ENCODE measurements around the gene SH3RF3.
A peak's percentile ranks its signal among the peaks of the same experiment; 100 is the strongest.

Gene SH3RF3

DNA sequence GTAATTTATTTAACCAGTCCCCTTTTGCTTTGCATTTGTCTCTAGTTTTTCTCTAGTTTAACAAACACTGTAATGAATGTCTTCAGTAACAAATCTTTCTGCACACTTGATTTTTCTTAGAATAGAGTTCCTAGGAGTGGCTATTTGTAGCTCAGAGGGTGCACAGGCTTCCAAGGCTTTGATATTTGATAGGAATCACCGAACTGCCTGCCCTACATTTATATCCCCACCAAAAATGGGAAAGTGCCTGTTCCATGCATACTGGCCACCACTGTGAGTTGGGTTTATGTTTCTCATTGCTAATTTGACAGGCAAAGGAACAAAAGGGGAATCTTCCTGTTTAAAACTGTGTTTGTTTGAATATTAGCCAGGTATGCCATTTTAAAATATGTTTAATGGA, 238.7 kb downstream of the SH3RF3 start:
- no peak for DNase-seq

DNA sequence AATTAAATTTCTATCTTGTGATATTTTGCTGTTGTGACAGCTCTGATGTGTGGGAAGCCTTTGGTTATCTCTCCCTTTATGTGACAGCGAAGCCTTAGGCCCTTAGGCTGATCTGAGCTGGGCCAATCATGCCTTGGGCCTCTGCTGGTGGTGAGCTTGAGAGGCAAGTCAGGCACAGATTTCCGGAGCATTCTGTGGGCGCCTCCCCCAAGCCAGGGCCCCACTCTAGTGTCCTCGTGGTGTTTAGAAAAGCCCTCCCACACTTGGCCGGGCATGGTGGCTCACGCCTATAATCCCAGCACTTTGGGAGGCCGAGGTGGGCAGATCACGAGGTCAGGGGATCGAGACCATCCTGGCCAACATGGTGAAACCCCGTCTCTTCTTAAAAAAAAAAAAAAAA, 239.8 kb downstream of the SH3RF3 start:
- no peak for DNase-seq

DNA sequence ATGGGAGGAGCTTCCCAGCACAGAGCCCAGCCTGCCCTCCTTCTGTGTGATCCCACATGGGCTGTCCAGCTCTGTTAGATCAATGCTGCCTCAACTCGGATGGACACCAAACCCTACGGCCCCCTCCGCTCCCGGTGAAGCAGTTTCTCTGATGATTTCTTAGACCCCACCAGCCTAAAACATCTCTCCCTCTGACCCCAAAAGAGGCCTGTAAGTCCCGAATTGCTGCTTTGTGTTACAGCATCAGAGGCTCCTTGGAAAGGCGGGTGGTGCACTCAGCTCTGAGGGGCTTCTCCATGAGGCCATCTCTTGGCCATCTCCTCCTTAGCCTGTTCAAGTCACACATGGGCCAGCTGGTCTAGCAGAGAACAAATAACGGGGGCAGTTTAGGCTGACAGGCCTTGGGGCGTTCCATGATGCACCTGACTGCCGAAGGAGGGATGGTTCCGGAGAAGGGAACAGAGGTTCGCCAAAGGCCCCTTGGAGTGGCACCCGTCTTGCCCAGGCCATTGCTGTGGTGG, 240.7 kb downstream of the SH3RF3 start:
- DNase-seq, result no peak

DNA sequence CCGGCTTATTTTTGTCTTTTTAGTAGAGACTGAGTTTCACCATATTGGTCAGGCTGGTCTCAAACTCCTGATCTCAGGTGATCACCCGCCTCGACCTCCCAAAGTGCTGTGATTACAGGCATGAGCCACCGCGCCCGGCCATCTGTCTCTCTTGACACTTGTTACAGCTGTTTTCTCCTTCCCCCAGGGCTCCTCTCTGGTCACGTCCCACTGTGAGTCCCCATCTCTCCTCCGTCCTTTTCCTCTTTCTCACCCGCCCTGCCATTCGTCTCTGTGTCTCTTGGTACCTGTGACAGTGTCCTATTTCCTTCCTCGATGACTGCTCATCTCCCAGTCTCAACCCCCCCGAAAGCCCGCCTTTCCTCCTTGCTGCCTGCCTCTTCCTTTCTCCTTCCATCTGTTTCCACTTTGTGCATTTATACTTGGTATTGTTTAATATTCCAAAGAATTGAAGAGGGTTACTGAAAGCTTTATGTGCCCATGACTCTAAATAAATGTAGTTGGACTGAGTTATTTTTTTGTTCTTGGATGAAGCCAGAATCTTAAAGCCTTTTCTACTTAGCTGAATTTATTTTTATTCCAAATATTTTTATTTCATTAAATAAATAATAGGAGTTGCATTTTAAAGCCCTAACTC, 241.5 kb downstream of the SH3RF3 start:
- DNase-seq, result no peak

DNA sequence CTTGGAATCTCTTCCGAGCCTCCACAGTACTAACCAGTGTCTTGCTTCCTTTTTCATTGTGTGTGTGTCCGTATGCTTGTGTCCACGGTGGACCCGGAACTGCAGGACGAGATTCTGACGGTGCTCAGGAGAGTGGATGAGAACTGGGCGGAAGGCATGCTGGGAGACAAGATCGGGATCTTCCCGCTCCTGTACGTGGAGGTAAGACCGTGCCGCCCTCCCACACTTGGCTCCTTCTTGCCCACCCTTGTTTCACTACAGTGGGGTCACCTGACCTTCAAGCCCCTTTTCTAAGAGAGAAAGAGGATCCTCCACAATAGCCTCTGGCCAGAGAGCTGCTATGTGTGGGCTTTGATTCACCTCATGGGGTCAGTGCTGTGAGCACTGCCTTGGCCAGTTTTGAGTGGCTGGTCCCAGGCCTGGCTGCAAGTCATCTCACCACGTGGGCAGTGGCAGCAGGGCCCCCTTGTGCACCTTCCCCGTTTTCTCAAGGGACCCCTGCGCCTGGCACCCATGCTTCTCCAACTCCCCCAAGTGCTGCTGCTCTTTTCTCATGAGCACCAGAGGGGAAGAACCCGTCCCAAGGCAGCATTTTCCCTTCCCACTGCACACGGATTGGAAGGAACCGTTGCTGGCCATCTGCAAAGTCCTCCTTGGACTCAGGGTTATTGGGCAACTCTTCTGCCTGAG, 242.6 kb downstream of the SH3RF3 start:
- DNase-seq, result no peak

DNA sequence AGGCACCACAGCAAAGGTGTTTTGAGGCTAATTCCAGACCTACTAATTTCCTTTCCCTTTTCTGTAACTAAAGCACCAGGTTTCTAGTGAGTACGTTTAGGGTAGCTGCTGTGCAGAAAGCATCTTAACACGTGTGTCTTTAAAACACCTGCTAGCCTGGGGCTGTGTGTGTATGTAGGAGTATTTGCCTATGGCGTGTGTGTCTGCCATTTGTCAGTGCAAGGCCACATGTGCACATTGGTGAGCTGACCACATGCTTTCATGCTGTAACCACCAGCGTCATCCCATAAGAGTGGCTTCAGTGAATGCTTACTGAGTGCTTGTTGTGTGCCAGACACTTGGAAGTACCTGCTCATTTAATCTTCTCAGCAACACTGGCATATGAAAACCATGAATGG, 243.2 kb downstream of the SH3RF3 start:
- DNase-seq, result no peak

DNA sequence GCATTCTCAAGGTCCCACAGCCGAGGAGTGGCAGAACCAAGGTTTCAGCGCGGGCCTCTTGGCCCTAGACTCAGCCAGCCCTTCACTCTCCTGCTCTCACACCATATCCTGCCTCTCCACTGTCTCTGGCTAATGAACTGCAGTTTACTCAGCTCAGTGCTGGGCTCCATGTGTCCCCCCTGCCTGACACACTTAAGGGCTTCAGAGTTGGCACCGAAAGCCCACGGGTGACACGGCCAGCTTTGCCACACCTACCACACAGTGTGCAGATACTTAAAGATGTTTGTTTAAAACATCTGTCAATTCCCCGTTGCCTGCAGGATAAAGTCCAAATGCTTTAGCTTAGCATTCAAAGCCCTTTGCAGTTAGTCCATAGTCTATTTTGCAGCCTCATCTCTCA, 243.6 kb downstream of the SH3RF3 start:
- DNase-seq, result no peak

DNA sequence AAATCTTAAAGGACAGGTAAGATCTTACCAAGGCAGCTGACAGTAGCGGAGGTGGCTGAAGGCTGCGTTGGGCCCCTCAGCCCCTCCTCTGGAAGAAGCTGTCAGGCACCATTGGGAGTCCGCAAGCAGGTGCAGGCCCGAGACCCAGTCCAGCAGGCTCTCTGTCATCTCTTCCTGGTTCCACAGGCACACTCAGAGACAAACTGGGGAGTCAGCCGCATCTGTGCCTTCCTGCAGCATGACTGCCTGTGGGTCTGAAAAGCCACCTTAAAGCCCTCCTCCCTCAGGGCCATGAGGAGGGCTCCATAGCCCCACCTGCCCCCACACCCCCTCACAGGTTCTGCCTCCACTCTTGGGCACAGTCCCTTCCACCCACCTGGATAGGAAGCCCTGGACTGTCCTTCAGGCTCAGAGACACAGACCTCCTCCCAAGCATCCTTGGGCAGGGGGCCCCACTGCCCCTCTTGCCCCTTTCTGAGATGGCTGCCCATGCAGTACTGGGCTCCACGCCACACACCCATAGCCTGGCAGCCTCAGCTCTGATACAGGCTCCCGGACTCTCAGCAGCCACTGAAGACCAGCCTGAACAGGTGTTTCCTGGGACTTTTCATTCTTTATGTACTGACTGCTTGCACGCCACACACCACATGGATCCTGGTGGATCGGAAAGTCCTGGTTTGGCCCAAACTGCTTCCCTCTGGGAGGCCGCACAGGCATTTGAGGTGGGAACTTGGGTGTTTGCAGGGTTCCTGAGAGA, 245.0 kb downstream of the SH3RF3 start:
- no peak for DNase-seq

DNA sequence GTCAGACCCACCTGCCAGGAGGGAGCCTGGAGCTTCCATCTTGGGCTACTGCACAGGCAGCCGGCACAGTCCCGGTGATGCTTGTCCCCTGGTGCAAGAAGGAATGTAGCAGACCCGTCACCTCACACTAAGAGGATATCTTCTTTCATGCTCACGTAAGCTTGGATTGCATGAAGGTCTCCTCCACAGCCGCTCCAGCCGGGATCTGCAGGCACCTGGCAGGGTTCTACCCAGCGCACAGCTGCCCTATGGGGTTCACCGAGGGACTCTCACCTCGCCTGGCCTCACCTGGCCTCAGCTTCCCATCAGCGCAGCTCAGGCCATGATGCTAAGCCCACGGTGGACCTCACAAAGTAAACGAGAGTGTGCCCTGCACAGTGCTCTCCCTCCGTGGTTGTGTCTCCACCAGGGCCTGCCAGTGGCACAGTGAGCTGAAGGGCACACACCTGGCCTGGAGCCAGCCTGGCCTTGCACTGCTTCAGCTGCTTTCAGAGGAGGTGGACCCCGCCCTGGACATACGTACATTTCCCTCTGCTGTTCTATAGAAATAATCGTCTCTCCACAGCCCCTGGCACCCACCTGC, 245.6 kb downstream of the SH3RF3 start:
- DNase-seq, result no peak

DNA sequence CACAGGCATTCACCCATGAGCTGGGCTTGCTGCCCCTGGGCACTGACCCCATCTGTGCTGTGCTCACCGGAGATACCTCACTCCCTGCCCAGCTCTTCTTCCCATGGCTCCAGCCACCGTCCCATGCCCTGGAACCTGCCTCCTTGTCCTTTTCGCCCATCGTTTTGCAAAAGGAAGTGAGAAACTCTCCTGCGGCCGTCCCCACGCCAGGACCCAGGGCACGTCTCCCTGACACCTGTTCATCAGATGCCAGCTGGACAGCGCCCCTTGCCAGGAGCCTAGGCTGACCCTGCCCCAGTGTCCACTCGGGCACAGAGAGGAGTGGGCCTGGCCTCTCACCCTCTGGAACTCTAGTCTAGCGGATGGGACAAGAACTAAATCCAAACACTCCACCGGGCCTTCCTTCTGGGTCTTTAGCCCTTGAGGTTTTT, 246.1 kb downstream of the SH3RF3 start:
- DNase-seq, result no peak

DNA sequence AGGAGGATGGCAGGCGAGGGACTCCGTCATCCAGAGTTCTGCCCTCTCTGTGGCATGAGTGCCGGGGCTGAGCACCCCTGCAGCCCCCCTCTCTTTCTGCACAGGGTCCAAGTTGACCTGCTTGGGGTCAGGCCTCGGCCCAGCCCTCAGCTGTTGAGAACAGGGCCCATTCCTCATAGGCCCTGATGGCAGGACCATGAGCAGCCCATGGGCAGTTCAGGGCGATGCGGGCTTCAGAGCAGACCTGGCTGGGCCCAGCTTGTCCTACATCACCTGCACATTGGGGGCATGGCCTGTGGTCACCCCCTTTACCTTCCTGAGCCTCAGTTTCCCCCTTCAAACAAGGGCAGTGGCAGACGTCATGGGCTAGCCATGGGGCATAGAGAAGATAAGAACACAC, 246.7 kb downstream of the SH3RF3 start:
- DNase-seq, result no peak

DNA sequence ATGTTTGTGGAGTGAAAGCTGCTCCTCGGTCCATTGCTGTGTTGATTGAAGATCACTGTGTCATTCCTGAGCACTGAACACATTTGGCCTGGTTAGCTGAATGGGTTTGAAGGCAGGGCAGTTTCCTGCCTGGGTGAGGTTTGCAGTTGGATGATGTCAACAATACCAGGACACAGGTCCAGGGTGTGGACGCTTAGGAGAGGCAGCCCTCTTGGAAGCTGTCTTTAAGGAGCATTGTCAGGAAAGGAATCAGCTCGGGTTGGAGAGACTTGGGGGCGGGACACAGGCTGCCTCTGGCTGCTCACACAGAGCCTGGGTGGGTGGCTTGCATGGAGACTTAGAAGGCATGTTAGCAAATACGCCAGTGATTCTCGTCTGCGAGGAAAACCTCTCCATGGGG, 247.1 kb downstream of the SH3RF3 start:
- no peak for DNase-seq

DNA sequence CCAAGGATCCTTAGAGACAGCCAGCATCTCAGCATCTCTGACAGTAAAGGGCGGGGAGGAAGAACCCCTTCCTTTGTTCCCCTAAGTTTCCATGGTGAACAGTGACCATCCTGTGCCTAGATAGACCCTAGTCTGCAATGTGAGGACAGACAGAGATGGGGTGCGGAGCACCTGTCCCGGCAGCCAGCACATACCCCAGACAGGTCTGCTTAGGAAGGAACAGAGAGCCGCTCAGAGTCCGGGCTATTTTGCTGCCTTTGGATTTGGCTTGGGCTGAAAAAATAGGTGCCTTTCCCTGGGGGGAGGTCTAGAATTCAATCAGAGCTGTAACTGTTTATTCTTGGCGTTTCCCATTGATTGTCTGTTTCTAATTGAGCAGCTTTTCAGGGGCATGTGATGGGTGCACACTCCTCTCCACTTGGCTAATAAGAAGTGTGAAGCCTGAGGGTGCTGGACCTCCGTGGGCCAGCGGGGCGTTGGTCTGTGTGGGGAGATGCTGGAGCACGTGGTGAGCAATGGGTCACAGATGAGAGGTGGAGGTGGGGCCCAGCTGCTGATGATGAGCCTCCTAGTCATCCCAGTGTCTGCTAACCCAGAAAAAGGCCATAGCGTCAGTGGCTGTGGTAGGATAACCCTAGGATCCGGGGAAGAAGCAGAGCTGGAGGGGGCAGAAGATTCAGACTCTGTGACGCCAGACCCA, 247.9 kb downstream of the SH3RF3 start:
- DNase-seq, result no peak

DNA sequence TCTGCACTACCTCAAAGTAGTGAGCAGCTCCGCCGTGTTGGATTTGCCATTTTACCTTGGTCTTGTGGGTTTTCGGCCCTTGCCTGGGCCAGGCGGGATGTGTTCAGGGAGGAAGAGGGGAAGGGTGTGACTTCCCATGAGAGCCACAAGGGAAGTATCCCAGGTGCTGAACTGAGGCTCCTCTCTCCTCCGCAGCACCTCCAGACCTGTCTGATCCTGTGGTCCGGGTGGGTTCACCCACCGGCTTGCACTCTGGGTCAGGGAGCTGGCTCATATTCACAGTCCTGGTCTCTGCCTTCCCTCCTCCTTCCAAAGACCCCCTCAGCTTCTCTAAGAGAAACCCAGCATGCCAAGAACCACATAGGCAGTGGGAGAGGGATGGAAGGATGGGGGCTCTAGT, 249.0 kb downstream of the SH3RF3 start:
- no peak for DNase-seq

DNA sequence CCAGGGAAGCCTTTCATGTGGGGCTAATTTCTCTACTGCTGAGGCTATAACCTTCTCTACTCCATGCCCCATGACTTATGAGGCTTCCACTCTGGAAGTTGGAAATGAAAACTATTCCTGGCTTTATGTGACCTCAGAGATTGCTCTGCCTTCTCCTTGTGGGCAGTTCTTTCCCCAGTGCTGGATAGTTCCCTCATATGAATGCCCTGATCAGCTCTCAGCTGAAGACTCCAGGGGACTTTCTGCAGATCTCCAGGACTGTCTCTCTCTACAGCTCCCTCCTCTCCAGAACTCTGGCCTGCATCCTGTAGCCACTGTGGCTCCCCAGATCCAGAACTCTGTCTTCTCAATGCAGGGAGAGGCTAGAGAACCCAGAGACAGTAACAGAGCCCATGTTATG, 249.7 kb downstream of the SH3RF3 start:
- no peak for DNase-seq

DNA sequence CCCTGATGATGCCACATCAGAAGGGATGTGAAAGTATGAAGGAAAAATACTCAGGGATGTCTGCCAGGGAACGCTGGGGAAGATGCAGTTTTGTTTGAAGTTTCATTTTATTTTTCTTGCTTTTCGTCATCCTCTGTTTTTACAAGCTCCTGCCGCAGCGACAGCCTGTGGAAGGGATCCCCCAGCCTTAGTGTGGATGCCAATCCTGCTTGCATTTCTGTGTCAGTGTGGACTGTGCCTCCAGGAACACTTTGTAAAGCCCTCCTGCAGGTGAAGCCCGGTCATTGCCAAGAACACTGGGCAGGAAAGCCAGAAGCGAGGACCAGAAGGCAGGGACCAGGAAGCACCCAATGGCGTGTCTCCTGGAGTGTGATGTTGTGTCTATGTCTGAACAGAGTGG, 250.5 kb downstream of the SH3RF3 start:
- no peak for DNase-seq

DNA sequence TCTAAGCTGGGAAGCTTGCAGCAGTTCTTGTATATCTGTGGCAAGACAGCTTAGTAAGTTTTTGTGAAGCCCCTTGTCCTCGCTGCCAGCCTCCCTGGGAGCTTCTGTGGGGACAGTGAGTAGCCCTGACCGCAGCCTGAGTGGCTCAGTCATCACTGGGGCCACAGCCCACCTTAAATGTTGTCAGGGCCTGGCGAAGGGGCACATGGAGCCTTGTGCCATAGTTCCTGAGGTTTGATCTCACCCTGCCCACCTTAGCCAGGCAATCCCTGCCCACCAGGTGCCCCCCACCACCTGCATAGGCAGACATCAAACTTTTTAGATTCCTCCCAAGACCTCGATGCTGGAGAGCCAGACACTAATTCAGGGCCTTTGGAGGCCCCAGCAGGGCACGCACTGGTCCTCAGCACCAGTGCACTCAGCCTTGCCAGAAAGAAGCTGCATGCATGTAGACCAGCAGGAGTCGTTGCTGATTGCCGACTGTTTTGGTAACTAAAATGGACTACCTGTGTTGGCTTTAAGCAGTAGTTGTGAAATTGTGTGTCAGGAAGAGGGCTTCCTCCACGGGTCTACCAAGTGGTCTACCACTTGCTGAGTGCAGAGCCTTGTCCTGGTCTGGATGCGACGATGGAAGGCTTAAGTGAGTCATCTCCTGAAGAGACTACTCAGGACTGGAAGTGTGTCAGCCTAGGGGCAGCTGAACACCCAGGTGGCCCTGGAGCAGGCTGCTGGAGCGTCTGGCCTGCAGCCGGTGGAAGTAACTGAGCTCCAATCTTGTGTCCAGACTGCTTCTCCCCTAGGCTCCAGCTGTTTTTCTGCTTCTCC, 251.7 kb downstream of the SH3RF3 start:
- DNase-seq, result no peak

DNA sequence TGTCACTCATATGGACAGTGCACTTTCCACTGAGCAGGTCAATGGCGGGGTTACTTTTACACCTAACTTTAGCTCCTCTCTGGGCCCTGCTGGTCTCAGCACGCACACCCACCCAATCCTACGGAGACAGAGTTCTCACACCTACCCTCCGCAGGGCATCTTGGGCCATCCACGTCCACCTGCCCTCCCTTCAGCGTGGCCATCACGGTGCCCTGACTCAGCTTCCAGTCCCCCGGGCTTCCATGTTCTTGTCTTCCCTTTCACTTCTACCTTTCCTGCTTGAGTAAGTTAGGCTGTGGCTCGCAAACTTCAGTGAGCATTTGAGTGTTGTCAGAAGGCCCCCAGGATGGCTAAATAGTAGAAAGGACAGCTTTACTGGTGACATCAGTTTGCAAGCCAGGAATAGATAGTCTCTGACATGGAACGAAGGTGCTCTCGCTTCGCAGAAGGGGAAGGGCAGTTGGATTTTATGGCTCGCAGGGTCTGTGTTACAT, 252.4 kb downstream of the SH3RF3 start:
- no peak for DNase-seq

DNA sequence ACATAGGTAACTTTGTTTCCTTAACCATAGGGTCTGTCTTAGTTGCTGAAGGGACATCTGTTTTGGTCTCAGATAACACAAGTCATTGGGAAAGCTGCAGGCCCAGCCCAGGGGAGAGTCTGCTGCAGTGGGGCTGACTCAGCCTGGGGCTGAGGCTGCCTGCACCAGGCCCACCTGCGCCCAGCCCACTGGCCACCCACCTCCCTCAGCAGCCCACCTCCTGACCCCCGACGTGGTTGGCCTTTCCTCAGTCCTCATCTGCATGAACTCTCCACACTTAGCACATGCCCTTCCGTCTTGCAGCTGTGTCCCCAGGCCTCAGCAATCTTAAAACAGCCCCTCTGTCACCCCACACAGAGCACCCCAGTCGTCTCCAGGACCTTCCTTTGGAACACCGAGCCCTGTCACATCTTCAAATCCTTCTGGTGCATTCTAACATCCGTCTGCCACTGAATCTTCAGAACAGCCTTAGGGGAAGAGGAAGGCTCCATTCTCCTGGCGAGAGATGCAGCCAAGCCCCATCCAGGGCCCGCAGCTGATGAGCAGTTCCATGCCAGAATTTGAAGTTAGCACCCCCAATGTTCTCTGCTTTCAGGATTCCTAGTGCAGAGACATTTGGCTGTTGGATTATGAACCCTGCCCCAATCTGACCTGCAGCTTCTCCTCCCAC, 253.4 kb downstream of the SH3RF3 start:
- DNase-seq, result no peak

DNA sequence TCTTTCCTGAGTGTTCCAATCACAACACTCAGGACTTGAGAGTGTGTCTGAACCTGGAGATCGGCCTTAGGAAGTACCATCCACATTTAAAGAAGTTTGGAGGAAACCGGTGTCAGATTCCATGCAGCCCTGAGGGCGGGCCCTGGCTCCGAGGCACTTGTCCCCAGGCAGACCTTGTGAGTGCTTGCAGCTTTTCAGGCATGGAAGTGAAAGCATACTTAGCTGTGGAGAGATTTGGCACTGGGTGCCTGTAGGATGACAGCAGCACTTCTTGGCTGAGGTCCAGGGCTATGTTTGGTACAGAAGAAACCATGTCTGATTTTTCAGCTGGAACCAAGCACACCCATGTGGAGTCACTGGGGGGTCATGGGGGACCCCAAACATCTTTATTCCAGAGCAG, 253.9 kb downstream of the SH3RF3 start:
- peak; percentile 37 for DNase-seq

Data from DMS 273 treated with DMSO at 0.1 percent for 48 hours (cell line).